ENCODE data around the gene LPP. TPM values are rescaled to one million over a fixed set of nuclear protein-coding genes. Genes with fewer than 3 reads are reported as not detected.

LPP gene
- total RNA-seq, 1 donor from 2014 or later: 93.9 TPM

DNA sequence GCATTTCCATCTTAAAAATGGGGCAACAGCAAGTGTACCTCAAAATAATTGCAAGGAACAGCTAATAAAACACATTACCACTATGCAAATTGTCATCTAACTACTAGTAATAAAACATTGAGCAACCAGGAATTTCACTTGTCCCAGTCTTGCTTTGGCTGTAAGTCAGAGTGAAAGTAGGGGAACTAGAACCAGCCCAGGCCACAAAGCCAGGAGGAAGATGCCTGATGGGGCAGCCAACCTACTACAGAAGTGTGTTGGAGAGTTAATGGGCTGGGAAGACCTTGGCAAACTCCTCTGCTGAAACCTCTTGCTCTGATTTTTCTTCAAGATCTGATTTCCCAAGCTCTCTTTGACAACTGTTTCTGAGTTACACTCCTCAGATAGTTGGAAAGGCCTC, 40.2 kb upstream of the LPP start:
- no peak for DNase-seq (ENCODE audit: low read depth)
- no peak overlapping the region for H3K4me3 ChIP-seq (ENCODE audit: low read depth, low read length)
- TF ChIP-seq CTCF (conservative IDR thresholded peaks at IDR 0.05; ENCODE audit: low read depth, low read length): no peak

- DNase-seq (ENCODE audit: low read depth): no peak
- TF ChIP-seq CTCF (conservative IDR thresholded peaks at IDR 0.05; ENCODE audit: low read depth, low read length): no peak
- H3K4me3 ChIP-seq (ENCODE audit: low read depth, low read length): no peak overlapping the region
Observed at GRCh38 chr3:188119846-188120245, 34.1 kb upstream of the LPP start.

- no peak for DNase-seq (ENCODE audit: low read depth)
- TF ChIP-seq CTCF (conservative IDR thresholded peaks at IDR 0.05; ENCODE audit: low read depth, low read length): no peak
- H3K4me3 ChIP-seq (ENCODE audit: low read depth, low read length): no peak overlapping the region
Observed at GRCh38 chr3:188122571-188123169, 31.3 kb upstream of the LPP start.

DNA sequence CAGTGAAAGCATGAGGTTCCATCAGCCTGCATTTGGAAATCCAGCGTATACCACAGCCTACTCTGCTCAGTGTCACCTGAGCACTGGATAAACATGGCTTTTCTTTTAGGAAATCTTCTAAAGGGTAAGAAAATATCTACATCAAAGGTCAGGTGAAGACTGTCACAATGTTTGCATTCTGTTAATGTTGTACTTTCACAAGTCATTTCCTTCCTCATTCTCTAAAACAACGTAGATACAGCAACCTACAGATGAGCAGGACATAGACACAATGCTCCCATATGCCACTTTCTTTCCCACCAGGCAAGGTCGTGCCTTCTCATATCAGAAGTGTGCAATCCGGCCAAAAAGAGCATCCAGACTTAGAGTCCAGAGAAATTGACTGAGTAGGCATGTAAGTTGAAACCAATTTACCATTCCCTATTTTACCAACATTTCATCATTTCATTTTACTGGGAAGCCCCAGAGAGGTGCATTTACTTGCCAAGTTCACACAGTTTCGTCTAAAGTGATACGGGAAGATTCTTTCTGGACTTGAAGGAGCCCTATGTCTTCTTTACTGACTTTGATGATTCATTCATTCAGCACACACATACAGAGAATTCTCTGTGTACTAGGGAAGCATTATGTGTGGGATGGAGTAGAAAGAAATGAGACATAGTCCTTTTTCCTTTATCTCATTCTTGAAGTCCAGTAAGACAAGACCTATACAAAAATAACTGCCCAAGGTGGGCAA, 30.6 kb upstream of the LPP start:
- no peak for DNase-seq (ENCODE audit: low read depth)
- H3K4me3 ChIP-seq (ENCODE audit: low read depth, low read length): no peak overlapping the region
- TF ChIP-seq CTCF (conservative IDR thresholded peaks at IDR 0.05; ENCODE audit: low read depth, low read length): no peak

GRCh38 chr3:188124184-188124583, 29.8 kb upstream of the LPP start:
- no peak overlapping the region for H3K4me3 ChIP-seq (ENCODE audit: low read depth, low read length)
- no peak for DNase-seq (ENCODE audit: low read depth)
- no peak for TF ChIP-seq CTCF (conservative IDR thresholded peaks at IDR 0.05; ENCODE audit: low read depth, low read length)

DNA sequence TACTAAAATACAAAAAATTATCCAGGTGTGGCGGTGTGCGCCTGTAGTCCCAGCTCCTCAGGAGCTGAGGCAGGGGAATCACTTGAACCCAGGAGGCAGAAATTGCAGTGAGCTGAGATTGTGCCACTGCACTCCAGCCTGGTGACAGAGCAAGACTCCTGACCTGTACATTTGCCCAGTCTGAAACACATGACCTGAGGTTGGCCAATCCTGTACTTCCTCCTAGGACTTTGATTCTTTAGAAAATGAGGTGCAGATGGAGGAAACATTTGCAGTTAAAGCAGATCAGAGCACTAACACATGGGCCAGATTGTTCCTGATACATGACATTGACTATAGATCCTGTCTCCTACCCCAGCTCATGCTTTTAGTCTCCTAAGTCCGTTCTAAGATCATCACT, 28.9 kb upstream of the LPP start:
- no peak for DNase-seq (ENCODE audit: low read depth)
- no peak overlapping the region for H3K4me3 ChIP-seq (ENCODE audit: low read depth, low read length)
- TF ChIP-seq CTCF (conservative IDR thresholded peaks at IDR 0.05; ENCODE audit: low read depth, low read length): no peak

- no peak for DNase-seq (ENCODE audit: low read depth)
- no peak for TF ChIP-seq CTCF (conservative IDR thresholded peaks at IDR 0.05; ENCODE audit: low read depth, low read length)
Observed at GRCh38 chr3:188126276-188126675, 27.7 kb upstream of the LPP start.

More at GRCh38 chr3:188126276-188126675, 27.7 kb upstream of the LPP start:
- H3K4me3 ChIP-seq (ENCODE audit: low read depth, low read length): no peak overlapping the region
